Left lung (tissue), 10 donors: ENCODE measurements around the gene ARID3B. TPM values are rescaled to one million over a fixed set of nuclear protein-coding genes. Genes with fewer than 3 reads are reported as not detected.

Experiments used
- ATAC-seq: fragments of 200-7000 bp; cut with Tn5 transposase; one replicate; pipeline ENCODE4 v1.9.1; 2020; ENCODE audit warnings: moderate library complexity
- DNase-seq, 4 donors: peaks; one replicate each; pipeline ENCODE4 v3.0.0-alpha.2; 2013 to 2020
- H3K27ac ChIP-seq, 2 donors: fragments of 200-600 bp; sonication (generic) in 1 of 2; one replicate each; pipeline versions ENCODE4 v1.5.0 to v1.8.0; 2020 to 2021
- H3K27me3 ChIP-seq, 2 donors: fragments of 200-600 bp; sonication (generic) in 1 of 2; one replicate each; pipeline versions ENCODE4 v1.5.0 to v1.8.0; 2020 to 2021
- H3K36me3 ChIP-seq, 2 donors: fragments of 200-600 bp; sonication (generic) in 1 of 2; one replicate each; pipeline versions ENCODE4 v1.5.0 to v1.8.0; 2020 to 2021
- H3K4me1 ChIP-seq, 2 donors: fragments of 200-600 bp; one replicate each; pipeline ENCODE4 v1.8.0; 2021
- H3K4me3 ChIP-seq, 2 donors: fragments of 200-600 bp; sonication (generic) in 1 of 2; one replicate each; pipeline versions ENCODE4 v1.5.0 to v1.8.0; 2020 to 2021; ENCODE audit warnings: mild to moderate bottlenecking in 1 of 2
- H3K9me3 ChIP-seq, 2 donors: fragments of 200-600 bp; sonication (generic) in 1 of 2; one replicate each; pipeline versions ENCODE4 v1.5.0 to v1.8.0; 2020 to 2021
- intact Hi-C, 2 donors: fragments of 100-400 bp; cut with DNase I; formaldehyde crosslinking; loops; one replicate each; pipeline versions ENCODE4 v1.11.2 to v1.14.2; 2022
- polyA plus RNA-seq, 6 donors: library from polyadenylated mRNA; unstranded; fragments of 120-200 nt; gene quantifications; one replicate each; pipeline ENCODE4 v1.2.1, GENCODE V29; 2013; ENCODE audit not compliant: insufficient read length in 6 of 6
- total RNA-seq, 2 donors: library from RNA; stranded (reverse); fragmentation: NEBNext Ultra II Directional; extraction: Animal tissue kit (Norgen Biotek cat#: 25700); gene quantifications; one replicate each; pipeline ENCODE4 v1.2.1, GENCODE V29; 2021
- TF ChIP-seq, protein P1 (sequence below), 2 donors: fragments of 200-600 bp; sonication (generic) in 1 of 2; IDR thresholded peaks; one replicate each; pipeline versions ENCODE4 v1.5.0 to v1.8.0; 2021; ENCODE audit warnings: antibody characterized with exemption in 2 of 2
- donor health status: DM: no; HTN: yes; CAD: no.
- donor health status: DM: no; HTN: no; CAD: no.

ARID3B gene
- total and polyA plus RNA-seq, 8 donors: 5.8 to 12.1 (median 11.1) TPM

DNA sequence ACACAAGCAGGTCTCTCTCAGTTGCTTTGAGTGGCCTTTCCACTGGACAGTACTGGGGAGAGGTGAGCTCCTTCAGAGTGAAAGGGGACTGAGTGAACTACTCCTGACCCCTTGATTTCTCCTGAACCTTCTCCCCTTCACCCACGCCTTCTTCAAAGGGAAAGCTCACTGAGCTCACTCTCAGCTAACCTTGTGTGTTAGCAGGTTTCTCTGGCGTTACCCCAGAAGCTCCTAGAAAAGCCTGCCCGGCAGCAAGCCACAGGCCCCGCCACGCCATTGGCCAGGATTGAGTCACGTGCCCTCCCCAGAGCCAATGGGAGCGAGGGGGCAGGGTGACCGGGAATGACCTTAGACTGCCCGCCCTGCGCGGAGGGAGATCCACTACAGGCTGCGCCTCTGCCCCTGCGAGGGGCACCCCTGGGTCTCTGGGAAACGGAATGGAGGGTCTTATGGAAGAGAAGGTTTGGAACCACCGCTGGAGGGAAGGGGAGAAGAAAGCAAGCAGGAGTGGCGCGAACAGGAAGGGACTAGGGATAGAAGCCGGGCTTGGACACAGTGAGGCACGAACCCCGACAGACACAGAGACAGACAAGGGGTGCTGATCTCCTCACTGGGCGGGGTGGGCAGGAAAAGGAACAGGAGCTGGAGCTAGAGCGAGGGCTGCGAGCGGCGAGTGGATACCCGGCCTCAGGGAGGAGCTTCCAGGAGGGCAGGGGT, 57.3 kb downstream of the ARID3B start:
- Histone ChIP-seq H3K4me3 (peak overlapping the region; percentile 61 to 71), H3K27ac (peak overlapping the region; percentile 86 to 88), H3K36me3 (peaks cover 0 to 27% of the 10 kb centered on the region in 2 donors), H3K9me3 (no peaks in the 10 kb centered on the region), H3K27me3 (no peaks in the 10 kb centered on the region), H3K4me1 (peaks cover 6 to 22% of the 10 kb centered on the region in 2 donors)
- TF ChIP-seq, protein P1, sequence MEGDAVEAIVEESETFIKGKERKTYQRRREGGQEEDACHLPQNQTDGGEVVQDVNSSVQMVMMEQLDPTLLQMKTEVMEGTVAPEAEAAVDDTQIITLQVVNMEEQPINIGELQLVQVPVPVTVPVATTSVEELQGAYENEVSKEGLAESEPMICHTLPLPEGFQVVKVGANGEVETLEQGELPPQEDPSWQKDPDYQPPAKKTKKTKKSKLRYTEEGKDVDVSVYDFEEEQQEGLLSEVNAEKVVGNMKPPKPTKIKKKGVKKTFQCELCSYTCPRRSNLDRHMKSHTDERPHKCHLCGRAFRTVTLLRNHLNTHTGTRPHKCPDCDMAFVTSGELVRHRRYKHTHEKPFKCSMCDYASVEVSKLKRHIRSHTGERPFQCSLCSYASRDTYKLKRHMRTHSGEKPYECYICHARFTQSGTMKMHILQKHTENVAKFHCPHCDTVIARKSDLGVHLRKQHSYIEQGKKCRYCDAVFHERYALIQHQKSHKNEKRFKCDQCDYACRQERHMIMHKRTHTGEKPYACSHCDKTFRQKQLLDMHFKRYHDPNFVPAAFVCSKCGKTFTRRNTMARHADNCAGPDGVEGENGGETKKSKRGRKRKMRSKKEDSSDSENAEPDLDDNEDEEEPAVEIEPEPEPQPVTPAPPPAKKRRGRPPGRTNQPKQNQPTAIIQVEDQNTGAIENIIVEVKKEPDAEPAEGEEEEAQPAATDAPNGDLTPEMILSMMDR (IDR thresholded peaks at IDR 0.05): no peak
- intact Hi-C loops: no loop called here
- ATAC-seq: peak; percentile 98
- peak; percentile 89 to 96 (median 94) for DNase-seq

DNA sequence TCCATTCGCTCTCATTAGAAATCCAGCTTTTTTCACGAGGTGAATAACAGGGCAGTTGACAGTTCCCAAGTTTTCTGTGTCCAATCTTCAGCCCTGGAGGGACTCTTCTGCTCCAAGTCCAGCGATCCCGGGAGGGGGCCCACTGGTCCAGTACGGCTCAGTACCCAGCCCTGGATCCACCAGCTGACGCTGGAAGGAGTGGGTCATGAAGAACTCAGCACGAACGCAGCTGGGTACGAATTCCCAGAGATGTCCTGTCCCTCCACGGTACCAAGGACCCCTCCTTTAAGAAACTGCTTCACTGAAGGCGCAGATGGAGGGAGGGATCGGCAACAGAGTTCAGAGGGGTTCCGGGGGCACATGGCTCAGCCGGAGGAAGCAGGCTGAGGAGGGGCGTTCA, 58.1 kb downstream of the ARID3B start:
- DNase-seq (no peak), ATAC-seq (no peak)
- intact Hi-C loops: no loop called here
- TF ChIP-seq, protein P1 (IDR thresholded peaks at IDR 0.05): no peak
- Histone ChIP-seq H3K4me3 (peak overlapping the region; percentile 61 to 71), H3K27ac (peak overlapping the region; percentile 86 to 88), H3K27me3 (no peaks in the 10 kb centered on the region), H3K4me1 (peaks cover 6 to 22% of the 10 kb centered on the region in 2 donors), H3K36me3 (peaks cover 0 to 18% of the 10 kb centered on the region in 2 donors), H3K9me3 (no peaks in the 10 kb centered on the region)

DNA sequence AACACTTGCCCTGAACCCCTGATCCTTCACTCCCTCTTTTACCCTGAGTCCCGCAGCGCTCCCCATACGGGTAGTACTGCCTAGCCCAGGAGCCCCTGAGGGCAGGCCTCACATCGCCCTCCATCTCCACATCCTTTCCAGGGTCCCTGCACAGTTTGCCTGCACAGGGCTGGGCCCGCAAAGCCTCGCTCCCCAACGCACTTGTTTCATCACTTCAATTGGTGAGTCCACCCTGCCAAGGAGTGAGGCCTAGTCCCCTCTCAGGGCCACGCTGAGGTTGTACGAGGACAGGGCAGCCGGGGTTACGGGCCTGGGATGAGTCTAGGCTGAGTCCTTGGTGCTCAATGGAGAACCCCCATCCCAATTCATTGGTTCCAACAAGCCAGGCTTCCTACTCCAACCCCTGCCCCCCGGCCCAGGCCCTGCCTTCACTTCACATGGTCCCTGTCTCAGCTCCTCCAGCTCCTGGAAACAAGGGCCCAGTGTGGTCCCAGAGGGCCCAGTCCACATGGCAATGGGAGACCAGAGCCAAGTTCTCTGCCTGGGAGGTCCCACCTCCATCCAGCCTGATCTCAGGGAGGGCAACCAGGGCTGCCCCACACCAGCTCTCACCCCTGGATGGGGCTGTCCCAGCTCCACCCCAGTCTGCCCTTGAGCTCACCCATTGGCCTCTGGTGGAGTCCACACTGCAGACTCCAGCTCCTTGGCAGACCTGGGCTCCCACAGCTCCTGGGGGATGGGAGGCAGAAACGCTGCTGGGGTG, 62.2 kb downstream of the ARID3B start:
- no peaks in the 10 kb centered on the region for H3K36me3 ChIP-seq
- H3K27ac ChIP-seq: no peak overlapping the region
- TF ChIP-seq, protein P1 (IDR thresholded peaks at IDR 0.05): no peak
- DNase-seq (peak in 1 of 4 donors; percentile 55), ATAC-seq (no peak)
- no peaks in the 10 kb centered on the region for H3K9me3 ChIP-seq
- H3K4me3 ChIP-seq: no peak overlapping the region
- intact Hi-C loops: no loop called here
- H3K4me1 ChIP-seq: peaks cover 6 to 17% of the 10 kb centered on the region in 2 donors
- H3K27me3 ChIP-seq: no peaks in the 10 kb centered on the region

DNA sequence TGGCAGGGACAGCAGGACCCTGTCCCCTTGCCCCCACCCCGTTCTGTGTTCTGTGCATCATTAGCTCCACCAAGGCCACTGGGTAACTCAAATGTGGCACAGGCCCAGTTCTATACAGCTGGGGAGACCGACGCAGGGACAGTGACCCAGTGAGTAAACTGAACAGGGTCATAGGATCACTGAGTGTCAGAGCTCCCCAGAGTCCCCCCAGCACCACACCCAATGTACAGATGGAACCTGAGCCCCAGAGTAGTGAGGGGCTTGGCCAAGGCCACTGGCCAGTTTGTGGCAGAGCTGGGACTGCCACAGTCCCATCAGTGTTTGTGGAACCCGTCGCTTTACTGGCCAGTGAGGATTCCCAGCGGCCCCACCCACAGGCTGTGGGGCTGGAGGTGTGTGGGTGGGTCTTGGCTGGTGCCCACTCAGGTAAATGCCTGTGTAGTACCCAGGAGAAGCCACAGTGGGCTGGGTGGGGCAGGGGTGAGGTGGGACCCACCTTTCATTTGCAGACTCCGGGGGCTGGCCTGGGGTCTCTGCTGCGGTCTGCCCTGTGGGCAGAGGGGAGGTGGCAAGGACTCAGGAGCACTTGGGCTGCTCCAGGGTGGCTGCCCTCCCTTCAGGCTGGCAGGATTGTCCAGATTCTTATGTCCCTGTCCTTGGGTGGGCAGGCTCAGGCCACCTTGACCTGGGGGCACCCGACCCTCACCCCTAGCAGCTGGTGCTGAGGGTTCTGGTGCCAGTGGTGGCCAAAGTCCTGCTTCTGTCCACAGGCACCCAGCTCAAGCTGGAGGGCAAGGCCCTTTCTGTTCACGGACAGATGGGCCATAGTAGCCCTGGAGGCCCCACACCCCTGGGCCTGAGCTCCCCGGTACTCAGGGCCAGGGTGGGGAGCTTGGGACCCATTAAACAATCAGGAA, 63.0 kb downstream of the ARID3B start:
- H3K9me3 ChIP-seq: no peaks in the 10 kb centered on the region
- intact Hi-C loops: no loop called here
- no peaks in the 10 kb centered on the region for H3K36me3 ChIP-seq
- no peak overlapping the region for H3K27ac ChIP-seq
- no peak for ATAC-seq
- peak in 1 of 4 donors; percentile 49 for DNase-seq
- H3K4me1 ChIP-seq: peaks cover 6 to 10% of the 10 kb centered on the region in 2 donors
- TF ChIP-seq, protein P1 (IDR thresholded peaks at IDR 0.05): no peak
- H3K4me3 ChIP-seq: no peak overlapping the region
- no peaks in the 10 kb centered on the region for H3K27me3 ChIP-seq
